ENCODE measurements around the gene BACE2. TPM values are rescaled to one million over a fixed set of nuclear protein-coding genes. Genes with fewer than 3 reads are reported as not detected.
A peak's percentile ranks its signal among the peaks of the same experiment; 100 is the strongest.

BACE2 gene
- 14.5 TPM for total RNA-seq
- long read RNA-seq, transcript BACE2-202 (9 exons, 2,993 nt), result major isoform, 9 of 9 reads
- long read RNA-seq, partial matches to known transcripts, result 0 of 9 reads
- long read RNA-seq, other reads (novel, unspliced or antisense), result 0 of 9 reads

DNA sequence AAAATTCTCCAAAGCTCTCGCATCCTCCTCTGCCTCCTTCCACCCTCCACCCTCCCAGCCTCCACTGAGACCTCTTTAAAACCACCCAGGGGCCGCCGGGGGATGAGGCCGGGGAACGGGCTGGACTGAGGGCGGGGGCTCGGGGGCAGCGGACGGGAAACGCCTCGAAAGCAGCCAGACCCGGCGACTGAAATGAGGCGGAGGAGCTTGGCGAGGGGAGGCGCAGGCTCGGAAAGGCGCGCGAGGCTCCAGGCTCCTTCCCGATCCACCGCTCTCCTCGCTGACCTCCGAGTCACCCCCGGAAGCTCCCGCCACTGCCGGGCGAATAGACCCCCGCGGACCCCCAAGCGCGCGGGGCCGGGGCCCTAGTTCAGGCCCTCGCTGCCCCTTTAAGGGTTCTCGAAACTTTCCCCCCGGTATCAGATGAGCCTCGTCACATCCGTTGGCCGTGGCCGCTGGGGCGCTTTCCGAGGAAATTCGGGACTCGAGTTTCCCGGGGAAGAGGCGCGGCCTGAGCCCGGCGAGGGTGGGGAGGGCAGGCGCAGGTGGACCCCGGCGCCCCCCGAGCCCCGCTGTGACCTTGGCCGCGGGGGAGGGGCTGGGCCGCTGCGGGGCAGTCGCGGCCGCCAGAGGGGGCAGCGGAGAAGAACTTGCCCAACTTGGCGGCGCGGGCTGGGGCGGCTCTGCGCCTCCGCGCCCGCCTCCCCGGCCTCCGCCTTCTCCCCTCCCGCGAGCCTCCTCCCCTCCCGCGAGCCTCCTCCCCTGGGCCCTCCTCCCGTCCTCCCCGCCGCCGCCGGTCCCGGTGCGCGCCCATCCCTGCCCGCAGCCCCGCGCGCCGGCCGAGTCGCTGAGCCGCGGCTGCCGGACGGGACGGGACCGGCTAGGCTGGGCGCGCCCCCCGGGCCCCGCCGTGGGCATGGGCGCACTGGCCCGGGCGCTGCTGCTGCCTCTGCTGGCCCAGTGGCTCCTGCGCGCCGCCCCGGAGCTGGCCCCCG lies at the start of gene BACE2:
TSS of gene BACE2 (plus strand) at position 813 of the 995 bp plus-strand sequence. CDS start at position 917, 104 bp downstream.
- intact Hi-C loops (cut with DNase I), result loop anchor here (2.0 to 5.0 kb wide), 2 partner anchors 40 to 49 kb away; no protein-coding TSS in a partner anchor
- DNase-seq (ENCODE audit: missing footprints) (peak; percentile 90), ATAC-seq (peak; percentile 89)

DNA sequence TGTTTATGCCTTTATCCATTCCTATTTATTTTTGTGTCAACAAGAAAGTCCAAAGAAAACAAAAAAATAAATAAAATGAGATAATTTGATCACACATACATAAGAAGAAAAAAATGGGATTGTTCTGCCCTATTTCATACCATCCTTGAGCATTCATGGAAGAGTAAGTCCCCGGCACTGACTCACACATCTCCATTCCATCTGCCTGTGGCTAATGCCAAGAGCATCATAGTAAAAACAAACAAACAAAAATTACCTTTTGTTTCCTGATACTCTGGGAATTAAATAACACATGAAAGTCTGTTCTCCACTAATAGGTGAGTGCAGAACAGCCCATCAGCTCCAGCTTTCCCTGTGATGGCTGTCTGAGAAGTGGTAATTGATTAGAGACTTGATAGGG lies 48.1 kb upstream of the BACE2 start:
- ATAC-seq (no peak), DNase-seq (ENCODE audit: missing footprints) (no peak)
- intact Hi-C loops (cut with DNase I), result loop anchor here (5.0 kb wide), 1 partner anchor 342 kb away; no protein-coding TSS in a partner anchor

DNA sequence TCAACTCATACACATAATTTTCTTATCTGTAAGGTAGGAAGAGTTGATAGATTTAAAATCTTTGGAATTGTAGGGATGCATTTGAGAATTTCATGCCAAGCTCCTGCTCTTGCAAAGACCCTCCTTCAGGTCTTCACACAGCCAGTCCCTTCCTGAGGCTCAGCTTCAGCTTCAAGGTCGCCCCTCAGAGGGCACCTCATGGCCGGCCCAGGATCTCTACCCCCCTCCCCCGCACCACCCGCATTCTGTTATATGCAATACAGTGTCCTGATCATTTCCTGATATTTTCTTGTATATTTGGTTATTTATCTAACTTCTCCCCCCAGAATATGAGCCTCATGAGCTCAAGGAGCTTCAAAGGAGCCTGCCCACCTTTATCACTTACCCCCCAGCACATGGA lies 47.0 kb upstream of the BACE2 start:
- intact Hi-C loops (cut with DNase I), result loop anchor here (5.0 kb wide), 1 partner anchor 341 kb away; no protein-coding TSS in a partner anchor
- ATAC-seq (no peak), DNase-seq (ENCODE audit: missing footprints) (no peak)

DNA sequence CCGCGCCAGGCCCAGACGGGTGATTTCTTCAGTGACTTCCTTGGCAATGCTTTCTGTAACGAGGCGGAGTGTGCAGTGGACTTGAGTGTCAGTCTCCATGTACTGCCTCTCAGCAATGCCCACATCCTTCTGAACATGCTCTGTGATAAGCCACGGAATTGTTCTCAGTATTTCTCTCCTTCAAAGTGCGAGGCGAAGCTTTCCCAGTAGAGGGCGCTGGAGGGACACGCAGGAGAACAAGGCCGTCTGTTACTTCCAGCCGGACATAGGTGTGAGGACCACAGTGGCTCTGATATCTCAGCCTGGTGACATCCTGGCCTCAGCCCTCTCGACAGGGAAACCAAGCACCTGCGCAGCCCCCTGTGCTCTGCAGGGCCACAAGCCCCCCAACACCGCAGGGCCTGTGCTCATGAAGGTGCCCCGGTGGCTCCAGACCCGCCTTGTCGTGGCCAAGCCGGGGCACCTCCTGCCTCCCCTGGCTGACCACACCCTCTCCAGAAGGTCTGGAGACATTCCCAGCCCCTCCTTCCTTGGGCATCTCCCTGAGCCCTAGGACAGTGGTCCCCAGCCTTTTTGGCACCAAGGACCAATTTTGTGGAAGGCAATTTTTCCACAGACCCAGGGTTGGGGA lies 46.1 kb upstream of the BACE2 start:
- peak; percentile 74 for DNase-seq (ENCODE audit: missing footprints)
- intact Hi-C loops (cut with DNase I), result loop anchor here (5.0 kb wide), 1 partner anchor 340 kb away; no protein-coding TSS in a partner anchor
- ATAC-seq, result peak; percentile 80

DNA sequence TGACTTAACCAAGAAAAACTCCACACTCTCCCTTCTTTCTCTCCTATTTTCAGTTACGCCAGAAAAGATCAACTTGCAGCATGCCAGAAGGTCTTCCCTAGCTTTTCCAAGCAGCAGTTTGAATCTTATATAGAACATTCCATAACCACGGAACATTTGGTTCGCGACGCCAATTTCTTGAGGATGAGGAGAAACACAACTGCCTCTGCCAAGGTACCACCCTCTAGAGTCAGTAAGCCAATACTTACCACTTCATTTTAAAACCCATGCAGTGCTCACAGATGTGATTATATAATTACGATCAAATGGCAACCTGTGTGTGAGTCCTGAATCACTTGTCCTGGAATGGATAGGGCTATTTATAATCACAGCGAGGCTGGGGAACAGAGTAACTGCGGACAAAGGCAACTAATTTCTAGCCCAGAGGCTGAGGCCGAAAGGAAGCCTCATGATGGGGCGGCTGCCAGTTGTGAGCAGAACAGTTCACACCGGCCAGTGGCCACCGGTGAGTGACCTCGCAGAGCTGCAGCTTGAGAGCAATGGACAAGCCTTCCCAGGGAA lies 43.2 kb upstream of the BACE2 start:
- DNase-seq (ENCODE audit: missing footprints), result no peak
- peak; percentile 56 for ATAC-seq
- intact Hi-C loops (cut with DNase I), result loop anchor here (5.0 kb wide), 1 partner anchor 338 kb away; no protein-coding TSS in a partner anchor

DNA sequence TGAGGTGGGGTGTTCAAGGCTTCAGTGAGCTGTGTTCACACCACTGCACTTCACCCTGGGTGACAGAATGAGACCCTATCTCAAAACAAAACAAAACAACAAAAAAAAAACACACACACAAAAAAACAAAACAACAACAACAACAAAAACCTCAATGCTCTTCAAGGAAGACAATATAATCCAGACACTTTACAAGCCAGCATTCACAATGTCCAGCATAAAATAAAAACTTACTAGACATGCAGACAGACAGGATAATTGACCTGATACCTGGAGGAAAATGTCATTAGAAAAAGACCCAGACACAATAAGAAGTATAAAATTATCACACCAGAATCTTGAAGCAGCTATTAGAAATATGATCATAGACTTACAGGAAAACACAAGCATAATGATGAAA lies 39.0 kb upstream of the BACE2 start:
- intact Hi-C loops (cut with DNase I), result no loop called here
- DNase-seq (ENCODE audit: missing footprints) (no peak), ATAC-seq (no peak)

DNA sequence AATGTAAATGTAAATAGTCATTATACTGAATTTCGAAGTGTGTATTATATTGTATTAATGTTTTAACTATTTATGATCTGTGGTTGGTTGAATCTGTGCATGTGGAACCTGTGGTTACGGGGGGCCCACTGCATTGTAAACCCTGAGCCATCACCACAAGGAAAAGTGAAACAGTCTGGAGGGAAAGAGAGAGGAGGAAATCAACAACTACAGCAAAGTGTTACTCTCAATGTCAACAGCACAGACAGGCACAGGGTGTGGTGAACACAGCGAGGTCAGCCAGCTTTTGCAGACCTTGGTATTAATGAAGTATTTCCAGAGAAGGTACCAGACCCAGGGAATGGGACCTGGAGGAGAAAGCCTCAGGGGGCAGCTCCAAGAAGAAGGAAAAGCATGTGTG lies 37.1 kb upstream of the BACE2 start:
- no peak for ATAC-seq
- intact Hi-C loops (cut with DNase I), result no loop called here
- no peak for DNase-seq (ENCODE audit: missing footprints)

DNA sequence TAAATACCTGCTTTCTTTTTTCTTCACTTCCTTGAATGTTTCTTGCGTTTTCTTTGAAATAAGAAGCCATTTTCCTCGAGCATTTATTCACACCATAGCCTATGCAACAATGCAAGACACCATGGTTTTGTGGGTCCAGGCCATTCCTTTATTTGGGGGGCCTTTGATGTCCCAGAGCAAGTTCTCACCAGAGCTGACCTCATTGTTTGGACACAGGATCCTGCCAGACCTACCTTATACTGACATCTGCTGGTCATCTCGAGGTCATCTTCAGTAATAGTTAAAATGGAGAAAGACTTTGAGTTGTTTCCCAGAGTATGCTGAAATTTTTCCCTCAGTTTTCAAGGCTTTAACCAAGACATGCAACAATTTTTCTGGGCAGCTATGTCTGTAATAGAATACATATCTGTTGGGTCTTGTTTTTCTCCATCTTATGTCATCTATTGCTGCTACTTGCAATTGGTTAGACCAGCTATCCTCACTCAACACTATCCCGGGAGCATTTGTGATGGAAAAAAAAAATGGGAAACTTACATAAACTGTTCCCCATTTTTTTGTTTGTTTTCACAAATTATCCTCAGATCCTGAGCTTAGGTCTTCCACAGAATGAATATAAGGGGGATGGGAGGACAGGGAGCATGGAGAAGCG lies 34.0 kb upstream of the BACE2 start:
- DNase-seq (ENCODE audit: missing footprints) (no peak), ATAC-seq (no peak)
- intact Hi-C loops (cut with DNase I), result no loop called here

DNA sequence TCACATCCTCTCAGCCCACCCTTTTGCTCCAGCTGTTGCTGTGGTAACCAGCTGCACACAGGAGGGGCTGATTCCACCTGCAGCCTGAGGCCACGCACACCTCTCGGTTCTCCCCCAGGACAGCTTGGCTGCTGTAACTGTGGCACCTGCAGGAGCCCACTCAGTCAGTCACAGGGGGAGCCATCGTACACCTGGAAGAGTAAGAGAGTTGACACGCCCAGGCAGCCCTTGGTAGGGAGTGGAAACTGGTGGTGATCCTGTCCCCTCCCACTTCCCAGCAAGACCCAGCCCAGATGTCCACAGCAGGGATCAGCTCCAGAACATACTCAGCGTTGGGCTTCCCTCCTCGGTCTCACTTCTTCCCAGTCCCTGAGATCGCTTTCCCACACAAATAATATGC lies 32.2 kb upstream of the BACE2 start:
- intact Hi-C loops (cut with DNase I), result no loop called here

DNA sequence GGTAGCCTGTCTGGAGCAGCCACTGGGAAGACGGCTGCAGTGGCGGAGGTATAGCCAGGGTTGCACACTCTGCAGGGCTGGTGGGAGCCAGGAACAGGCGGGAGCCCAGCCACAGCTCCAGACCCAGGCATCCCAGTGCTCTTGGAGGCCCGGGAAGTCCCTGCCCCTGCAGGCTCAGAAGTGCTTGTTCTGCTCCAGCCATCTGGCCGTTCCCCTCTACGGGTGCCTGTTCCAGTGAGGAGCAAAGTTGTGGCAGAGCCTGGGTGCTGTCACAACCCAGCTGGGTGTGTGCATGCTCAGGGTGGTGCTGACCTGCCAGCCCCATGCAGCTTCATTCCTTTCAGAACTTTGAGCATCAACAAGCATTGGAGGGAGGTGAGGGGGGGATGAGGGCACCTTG lies 31.7 kb upstream of the BACE2 start:
- DNase-seq (ENCODE audit: missing footprints), result no peak
- no peak for ATAC-seq
- intact Hi-C loops (cut with DNase I), result no loop called here

More for the DNA sequence above, 32.2 kb upstream of the BACE2 start:
- DNase-seq (ENCODE audit: missing footprints) (no peak), ATAC-seq (no peak)

DNA sequence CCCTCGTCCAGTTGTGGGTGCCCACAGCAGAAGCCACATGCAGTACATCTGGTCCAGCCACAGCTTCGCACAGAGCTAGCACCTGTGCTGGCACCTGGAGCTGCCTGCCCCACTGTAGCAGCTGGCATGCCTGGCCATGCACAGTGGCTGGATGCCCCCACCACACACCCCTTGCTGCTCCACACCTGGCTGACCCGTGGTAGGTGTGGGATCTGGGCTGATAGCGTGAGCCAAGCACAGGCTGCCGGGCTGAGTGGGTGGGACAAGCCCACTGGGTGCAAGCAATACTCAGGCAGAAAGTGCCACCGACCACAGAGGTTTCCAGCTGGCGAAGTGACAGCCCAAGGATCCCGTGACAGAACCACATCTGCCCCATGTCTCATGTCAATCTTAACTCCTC lies 30.6 kb upstream of the BACE2 start:
- DNase-seq (ENCODE audit: missing footprints) (no peak), ATAC-seq (no peak)
- intact Hi-C loops (cut with DNase I), result no loop called here

DNA sequence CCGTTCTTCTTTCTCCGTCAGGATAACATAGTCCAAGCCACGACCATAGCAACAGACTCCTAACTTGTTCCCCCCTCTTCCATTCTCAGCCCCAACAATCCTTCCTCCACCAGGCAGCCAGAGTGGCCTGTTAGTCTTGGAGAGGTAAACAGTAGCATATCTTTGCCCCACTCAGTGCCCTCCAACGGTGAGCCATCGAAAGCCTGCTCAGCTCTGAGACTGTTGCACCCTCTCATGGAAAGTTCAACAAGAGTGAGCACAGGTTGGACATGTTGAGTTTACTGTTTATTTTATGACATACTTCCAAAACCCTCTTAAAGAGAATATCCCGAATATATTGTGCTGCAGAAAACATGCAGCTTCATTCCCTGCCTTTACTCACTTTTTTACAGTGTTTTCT lies 30.1 kb upstream of the BACE2 start:
- intact Hi-C loops (cut with DNase I), result no loop called here
- DNase-seq (ENCODE audit: missing footprints), result no peak
- ATAC-seq, result no peak

DNA sequence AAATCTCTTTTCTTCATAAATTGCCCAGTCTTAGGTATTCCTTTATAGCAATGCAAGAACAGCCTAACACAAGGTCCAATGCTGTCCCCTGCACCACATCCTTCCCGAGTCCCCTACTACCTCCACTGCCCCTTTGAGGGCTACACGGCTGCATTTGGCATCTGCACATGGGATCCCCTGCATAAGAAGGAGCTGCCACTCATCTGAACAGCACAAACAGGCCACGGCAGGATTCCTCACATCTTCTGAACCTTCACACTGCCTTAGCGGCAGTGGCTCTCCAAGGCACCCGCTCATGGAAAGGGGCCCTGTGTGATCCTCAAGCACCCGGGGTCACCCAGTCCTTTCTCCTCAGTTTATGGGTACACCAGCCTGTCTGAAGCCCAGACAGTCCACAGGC lies 29.2 kb upstream of the BACE2 start:
- DNase-seq (ENCODE audit: missing footprints), result no peak
- no peak for ATAC-seq
- intact Hi-C loops (cut with DNase I), result no loop called here

DNA sequence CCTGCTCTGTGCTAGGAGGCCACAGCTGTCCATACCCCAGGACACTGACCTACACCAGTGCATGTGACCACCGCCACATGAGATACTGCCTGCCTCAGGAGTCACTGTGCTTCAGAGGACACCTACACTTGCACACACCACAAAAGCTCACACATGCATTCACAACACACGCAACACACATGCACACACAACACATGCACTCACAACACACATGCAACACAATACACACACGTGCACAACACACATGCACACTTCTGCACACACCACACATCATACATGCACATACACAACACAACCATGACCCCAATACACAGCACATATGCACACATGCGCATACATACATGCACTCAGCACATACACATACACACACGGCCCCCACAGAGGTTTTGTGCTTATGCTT lies 28.7 kb upstream of the BACE2 start:
- ATAC-seq (no peak), DNase-seq (ENCODE audit: missing footprints) (no peak)
- intact Hi-C loops (cut with DNase I), result no loop called here

DNA sequence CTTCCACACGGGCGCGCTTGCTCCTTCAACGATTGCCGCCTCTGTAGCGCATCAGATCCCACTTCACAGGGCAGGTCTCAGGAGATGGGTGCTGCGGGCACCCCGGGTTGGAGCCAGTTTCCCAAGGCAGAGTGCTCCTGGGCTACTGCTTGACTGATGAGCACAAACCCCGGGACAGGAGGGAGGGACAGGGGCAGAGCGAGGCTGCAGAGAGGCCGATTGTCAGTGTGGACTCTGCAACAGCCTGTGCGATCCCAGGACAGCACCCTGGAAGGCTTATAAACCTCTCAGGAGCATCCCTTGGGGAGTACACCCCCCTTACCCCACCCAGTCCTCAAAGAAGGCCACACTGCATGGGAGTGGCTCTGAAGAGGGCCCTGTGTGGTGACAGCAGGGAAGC lies 28.0 kb upstream of the BACE2 start:
- DNase-seq (ENCODE audit: missing footprints), result no peak
- intact Hi-C loops (cut with DNase I), result no loop called here
- ATAC-seq, result no peak

DNA sequence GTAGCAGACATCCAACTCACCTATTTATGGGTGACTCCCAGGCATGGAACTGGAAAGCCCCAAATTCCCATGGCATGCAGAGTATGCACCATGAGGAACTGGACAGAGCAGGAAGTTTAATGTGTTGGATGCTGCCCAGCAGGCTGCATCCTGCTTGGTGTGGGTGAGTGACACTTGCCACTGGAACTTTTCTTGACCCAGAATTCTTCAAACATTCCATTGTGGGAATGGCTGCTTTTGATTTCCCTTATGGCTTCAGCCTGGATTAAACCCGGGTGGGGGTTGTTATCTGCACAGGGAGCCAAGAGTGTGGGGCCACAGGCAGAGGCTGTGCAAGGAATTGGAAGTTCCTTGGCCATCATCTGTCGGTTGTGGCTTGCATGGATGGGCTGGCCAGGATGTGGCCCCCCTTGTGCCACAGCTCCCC lies 26.9 kb upstream of the BACE2 start:
- no peak for ATAC-seq
- no peak for DNase-seq (ENCODE audit: missing footprints)
- intact Hi-C loops (cut with DNase I), result no loop called here

DNA sequence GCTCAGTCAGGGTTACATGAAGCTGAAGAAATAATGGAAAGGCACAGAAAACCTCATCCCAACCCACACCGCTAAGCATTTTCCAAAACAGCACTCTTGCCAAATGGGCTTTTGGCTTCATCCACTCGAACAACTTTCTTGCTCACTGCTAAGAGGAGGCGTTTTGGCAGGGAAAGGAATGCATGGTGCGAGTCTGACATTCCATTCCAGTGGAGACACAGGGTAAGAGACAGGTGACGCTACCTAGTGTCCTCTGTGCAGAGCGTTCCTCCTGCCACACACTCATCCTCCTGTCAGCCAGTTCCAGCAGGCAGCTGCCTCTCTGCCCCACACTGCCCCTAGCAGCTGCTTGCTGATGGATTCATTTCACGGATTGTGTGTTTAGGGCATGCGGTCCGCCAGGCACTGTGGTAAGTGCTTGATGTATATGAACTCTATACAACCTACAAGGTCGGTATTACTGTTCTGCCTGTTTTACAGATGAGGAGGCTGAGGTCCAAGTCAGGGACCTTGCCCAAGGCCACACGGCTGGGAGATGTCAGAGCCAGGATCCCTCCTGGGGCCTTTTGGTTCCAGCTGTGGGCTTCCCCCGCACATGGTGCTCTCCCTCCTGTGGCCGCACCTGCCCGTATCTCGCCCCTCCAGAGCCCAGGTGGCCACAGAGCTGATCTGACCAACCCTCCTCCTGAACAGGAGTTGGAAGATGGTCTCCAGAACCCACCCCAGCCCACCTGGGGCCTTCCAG lies 25.7 kb upstream of the BACE2 start:
- DNase-seq (ENCODE audit: missing footprints), result no peak
- intact Hi-C loops (cut with DNase I), result no loop called here
- ATAC-seq, result peak; percentile 71
